HEK293 (cell line): Measurements from ENCODE around the gene MOGAT2.

ENCODE experiments used
- CTCF ChIA-PET: fragments of 350-600 bp; formaldehyde crosslinking; extraction: SDS; loops from one replicate; lab custom pipeline; 2021; ENCODE audit warnings: antibody characterized with exemption; lab: Yijun Ruan, JAX
- POLR2A ChIA-PET: fragments of 300-600 bp; formaldehyde crosslinking; extraction: SDS; loops from one replicate; lab custom pipeline; 2020; ENCODE audit warnings: antibody characterized with exemption, inconsistent platforms; lab: Yijun Ruan, JAX
- H3K27ac ChIP-seq: fragments of 200-500 bp; sonication (Bioruptor generic); 2 replicates; pipeline ENCODE4 v1.5.1; 2014; ENCODE audit warnings: low read depth, low read length, control low read depth, inconsistent platforms; ENCODE audit errors: extremely low read depth
- H3K36me3 ChIP-seq, 2 experiments: fragments of 200-500 bp in 1 of 2; sonication (Bioruptor generic) in 1 of 2; 1 replicate in 1 of 2; 2 replicates in 1 of 2; pipeline ENCODE4 v1.5.1; 2014 to 2017; ENCODE audit warnings: inconsistent platforms in 2 of 2, low read length in 2 of 2; ENCODE audit not compliant: control insufficient read depth in 2 of 2, insufficient read depth in 1 of 2
- H3K4me1 ChIP-seq: fragments of 200-500 bp; sonication (Bioruptor generic); 2 replicates; pipeline ENCODE4 v1.5.1; 2014; ENCODE audit warnings: mild to moderate bottlenecking, low read length, inconsistent platforms; ENCODE audit not compliant: control insufficient read depth, insufficient read depth
- H3K4me3 ChIP-seq: 2 replicates; pipeline ENCODE4 v1.5.1; 2011; ENCODE audit warnings: low read depth, mild to moderate bottlenecking, control low read depth, low read length, moderate library complexity
- H3K9me3 ChIP-seq: fragments of 200-500 bp; sonication (Bioruptor generic); 2 replicates; pipeline ENCODE4 v1.5.1; 2014; ENCODE audit warnings: low read depth, low read length, inconsistent platforms; ENCODE audit not compliant: control insufficient read depth, insufficient read depth
- RBAK ChIP-seq: fragments of 450-650 bp; formaldehyde crosslinking; IDR thresholded peaks from 2 replicates; pipeline ENCODE4 v1.5.1; 2016; ENCODE audit warnings: missing biosample characterization, missing genetic modification characterization
- REPIN1 ChIP-seq: fragments of 450-650 bp; formaldehyde crosslinking; IDR thresholded peaks from 2 replicates; pipeline ENCODE4 v1.5.1; 2017; ENCODE audit warnings: missing biosample characterization, missing genetic modification characterization, low read depth
- SP7 ChIP-seq: fragments of 450-650 bp; formaldehyde crosslinking; IDR thresholded peaks from 2 replicates; pipeline ENCODE4 v1.5.1; 2016; ENCODE audit warnings: missing biosample characterization, missing genetic modification characterization
- TCF7L2 ChIP-seq: IDR thresholded peaks from 2 replicates; pipeline ENCODE4 v1.6.1; 2011; ENCODE audit warnings: low read depth, mild to moderate bottlenecking, inconsistent platforms, low read length, moderate library complexity, borderline replicate concordance
- WT1 ChIP-seq: fragments of 450-650 bp; formaldehyde crosslinking; IDR thresholded peaks from 2 replicates; pipeline ENCODE4 v1.5.1; 2016; ENCODE audit warnings: missing biosample characterization, missing genetic modification characterization
- YY2 ChIP-seq: fragments of 450-650 bp; formaldehyde crosslinking; IDR thresholded peaks from 2 replicates; pipeline ENCODE4 v1.5.1; 2016; ENCODE audit warnings: missing biosample characterization, missing genetic modification characterization
- ZBTB20 ChIP-seq: fragments of 450-650 bp; formaldehyde crosslinking; IDR thresholded peaks from 2 replicates; pipeline ENCODE4 v1.5.1; 2016; ENCODE audit warnings: missing biosample characterization, missing genetic modification characterization
- ZFP3 ChIP-seq: fragments of 450-650 bp; formaldehyde crosslinking; IDR thresholded peaks from 2 replicates; pipeline ENCODE4 v1.5.1; 2016; ENCODE audit warnings: low read depth, missing biosample characterization, missing genetic modification characterization
- ZIC2 ChIP-seq: fragments of 450-650 bp; formaldehyde crosslinking; IDR thresholded peaks from 2 replicates; pipeline ENCODE4 v1.5.1; 2016; ENCODE audit warnings: missing biosample characterization, missing genetic modification characterization
- ZNF16 ChIP-seq: fragments of 450-650 bp; formaldehyde crosslinking; IDR thresholded peaks from 2 replicates; pipeline ENCODE4 v1.5.1; 2016; ENCODE audit warnings: low read depth, missing biosample characterization, missing genetic modification characterization
- ZNF416 ChIP-seq: fragments of 450-650 bp; formaldehyde crosslinking; IDR thresholded peaks from 2 replicates; pipeline ENCODE4 v1.5.1; 2016; ENCODE audit warnings: missing biosample characterization, missing genetic modification characterization
- ZNF529 ChIP-seq: fragments of 450-650 bp; formaldehyde crosslinking; IDR thresholded peaks from 2 replicates; pipeline ENCODE4 v1.5.1; 2017; ENCODE audit warnings: missing genetic modification characterization, missing biosample characterization; ENCODE audit not compliant: insufficient replicate concordance
- ZNF658 ChIP-seq: fragments of 450-650 bp; formaldehyde crosslinking; IDR thresholded peaks from 2 replicates; pipeline ENCODE4; 2016; ENCODE audit warnings: missing biosample characterization, missing genetic modification characterization
- ZNF664 ChIP-seq: fragments of 450-650 bp; formaldehyde crosslinking; IDR thresholded peaks from 2 replicates; pipeline ENCODE4 v1.5.1; 2016; ENCODE audit warnings: missing biosample characterization, missing genetic modification characterization
- ZNF792 ChIP-seq: fragments of 450-650 bp; formaldehyde crosslinking; IDR thresholded peaks from 2 replicates; pipeline ENCODE4 v1.5.1; 2016; ENCODE audit warnings: missing biosample characterization, missing genetic modification characterization
- ZNF837 ChIP-seq: fragments of 450-650 bp; formaldehyde crosslinking; IDR thresholded peaks from 2 replicates; pipeline ENCODE4 v1.5.1; 2016; ENCODE audit warnings: missing biosample characterization, missing genetic modification characterization
- ZSCAN23 ChIP-seq: fragments of 450-650 bp; formaldehyde crosslinking; IDR thresholded peaks from 2 replicates; pipeline ENCODE4 v1.5.1; 2016; ENCODE audit warnings: missing biosample characterization, missing genetic modification characterization
- ZXDB ChIP-seq: fragments of 450-650 bp; formaldehyde crosslinking; IDR thresholded peaks from 2 replicates; pipeline ENCODE4 v1.5.1; 2016; ENCODE audit warnings: missing biosample characterization, missing genetic modification characterization
- TF ChIP-seq, protein P1 (sequence below): fragments of 450-650 bp; formaldehyde crosslinking; conservative IDR thresholded peaks from 2 replicates; pipeline ENCODE4 v1.5.1; 2016; ENCODE audit warnings: low read depth, missing biosample characterization, missing genetic modification characterization
- TF ChIP-seq, protein P2 (sequence below): IDR thresholded peaks from 2 replicates; pipeline ENCODE4 v1.6.1; 2011; ENCODE audit warnings: mild to moderate bottlenecking, low read depth, low read length, borderline replicate concordance
- TF ChIP-seq, protein P3 (sequence below): fragments of 450-650 bp; formaldehyde crosslinking; IDR thresholded peaks from 2 replicates; pipeline ENCODE4 v1.5.1; 2016; ENCODE audit warnings: missing biosample characterization, missing genetic modification characterization

Gene MOGAT2

DNA sequence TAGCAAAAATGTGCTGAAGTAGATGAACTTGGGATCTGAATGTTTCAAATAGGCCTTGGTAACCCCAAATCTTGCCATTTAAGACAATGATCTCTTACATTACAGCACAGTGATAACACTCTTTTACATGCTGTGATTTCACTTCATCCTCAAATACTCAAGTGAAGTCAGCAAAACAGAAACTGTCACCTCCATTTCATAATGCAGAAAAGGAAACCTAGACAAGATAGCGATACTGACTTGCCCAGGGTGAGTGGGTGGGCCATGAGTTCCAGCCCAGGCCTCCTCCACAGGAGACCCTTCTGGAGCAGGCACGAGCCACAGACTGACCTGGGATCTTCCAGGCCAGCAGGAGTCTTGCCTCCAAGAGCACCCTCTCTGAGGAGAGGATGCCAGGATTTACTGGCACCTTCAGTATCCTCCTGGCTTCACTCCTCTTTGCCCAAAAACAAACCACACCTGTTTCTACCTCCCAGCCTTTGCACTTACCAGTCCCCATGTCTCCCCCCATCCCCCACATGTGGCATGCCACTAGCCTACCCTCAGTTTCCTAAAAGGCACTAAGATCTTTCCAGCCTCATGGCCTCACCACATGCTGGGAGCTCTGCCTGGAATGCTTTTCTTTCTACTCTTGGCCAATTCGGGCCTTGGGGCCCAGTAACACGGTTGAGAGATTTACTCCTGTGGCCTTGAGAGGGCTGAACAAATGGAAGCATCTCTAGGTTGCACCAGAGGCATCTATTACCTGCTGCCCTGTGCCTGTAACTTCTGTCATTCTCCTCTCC is 49.0 kb downstream of the MOGAT2 start:
- H3K4me3 ChIP-seq, result no peak overlapping the region
- H3K27ac ChIP-seq, result no peak overlapping the region
- POLR2A ChIA-PET, result no interaction called here
- CTCF ChIA-PET, result interaction anchor here (0.7 kb wide), 1 partner anchor 166 kb away, joined by 3 read pairs; no protein-coding TSS in a partner anchor
- TF ChIP-seq ZIC2 (0 out of 2 replicates have a peak, but pooled peaks have one; percentile 12), ZNF837 (tag by site-specific recombination) (no peak)
- no peaks in the 10 kb centered on the region for H3K9me3 ChIP-seq
- no peaks in the 10 kb centered on the region for H3K4me1 ChIP-seq
- H3K36me3 ChIP-seq, result no peaks in the 10 kb centered on the region

DNA sequence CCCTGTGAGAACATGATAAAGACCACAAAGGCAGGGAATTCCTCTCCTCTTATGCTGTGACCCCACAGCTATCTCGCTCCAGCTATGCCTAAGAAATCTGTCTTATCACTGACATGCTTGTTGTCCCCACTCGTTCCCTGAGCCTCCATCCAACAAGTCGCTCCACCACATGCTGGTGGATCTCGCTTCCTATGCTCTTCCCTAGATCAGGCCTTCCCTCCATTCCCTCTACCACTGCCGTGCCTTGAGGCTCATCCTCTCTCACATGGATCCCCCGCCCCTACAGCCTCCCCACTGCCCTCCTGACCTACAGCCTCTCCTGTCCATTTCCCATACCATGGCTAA is 49.6 kb downstream of the MOGAT2 start:
- TF ChIP-seq ZNF416 (tag by site-specific recombination) (no peak), ZNF664 (tag by site-specific recombination) (no peak), ZNF792 (tag by site-specific recombination) (no peak)
- ChIA-PET CTCF (interaction anchor here (0.7 kb wide), 1 partner anchor 166 kb away, joined by 3 read pairs; no protein-coding TSS in a partner anchor), POLR2A (no interaction called here)

DNA sequence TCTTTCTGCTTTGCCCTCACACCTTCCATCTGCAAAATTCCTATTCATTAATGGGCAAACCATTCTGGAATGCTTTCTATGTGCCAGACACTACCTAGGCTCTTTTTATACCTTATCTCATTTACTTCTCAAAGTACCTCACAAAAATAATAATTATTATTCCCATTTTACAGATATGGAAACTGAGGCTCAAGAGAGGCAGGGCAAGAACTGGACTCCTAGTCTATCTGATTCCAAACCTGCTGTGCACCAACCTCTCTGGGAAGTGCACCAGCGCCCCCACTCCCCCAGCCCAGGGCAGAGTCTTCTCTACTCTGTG is 50.1 kb downstream of the MOGAT2 start:
- ChIA-PET CTCF (no interaction called here), POLR2A (no interaction called here)
- Histone ChIP-seq H3K9me3 (no peaks in the 10 kb centered on the region), H3K4me3 (no peak overlapping the region), H3K27ac (no peak overlapping the region), H3K4me1 (no peaks in the 10 kb centered on the region), H3K36me3 (no peaks in the 10 kb centered on the region)
- no peak for TF ChIP-seq ZSCAN23 (tag by site-specific recombination)
- TF ChIP-seq YY2 (tag by site-specific recombination), result no peak
- TF ChIP-seq, protein P1, sequence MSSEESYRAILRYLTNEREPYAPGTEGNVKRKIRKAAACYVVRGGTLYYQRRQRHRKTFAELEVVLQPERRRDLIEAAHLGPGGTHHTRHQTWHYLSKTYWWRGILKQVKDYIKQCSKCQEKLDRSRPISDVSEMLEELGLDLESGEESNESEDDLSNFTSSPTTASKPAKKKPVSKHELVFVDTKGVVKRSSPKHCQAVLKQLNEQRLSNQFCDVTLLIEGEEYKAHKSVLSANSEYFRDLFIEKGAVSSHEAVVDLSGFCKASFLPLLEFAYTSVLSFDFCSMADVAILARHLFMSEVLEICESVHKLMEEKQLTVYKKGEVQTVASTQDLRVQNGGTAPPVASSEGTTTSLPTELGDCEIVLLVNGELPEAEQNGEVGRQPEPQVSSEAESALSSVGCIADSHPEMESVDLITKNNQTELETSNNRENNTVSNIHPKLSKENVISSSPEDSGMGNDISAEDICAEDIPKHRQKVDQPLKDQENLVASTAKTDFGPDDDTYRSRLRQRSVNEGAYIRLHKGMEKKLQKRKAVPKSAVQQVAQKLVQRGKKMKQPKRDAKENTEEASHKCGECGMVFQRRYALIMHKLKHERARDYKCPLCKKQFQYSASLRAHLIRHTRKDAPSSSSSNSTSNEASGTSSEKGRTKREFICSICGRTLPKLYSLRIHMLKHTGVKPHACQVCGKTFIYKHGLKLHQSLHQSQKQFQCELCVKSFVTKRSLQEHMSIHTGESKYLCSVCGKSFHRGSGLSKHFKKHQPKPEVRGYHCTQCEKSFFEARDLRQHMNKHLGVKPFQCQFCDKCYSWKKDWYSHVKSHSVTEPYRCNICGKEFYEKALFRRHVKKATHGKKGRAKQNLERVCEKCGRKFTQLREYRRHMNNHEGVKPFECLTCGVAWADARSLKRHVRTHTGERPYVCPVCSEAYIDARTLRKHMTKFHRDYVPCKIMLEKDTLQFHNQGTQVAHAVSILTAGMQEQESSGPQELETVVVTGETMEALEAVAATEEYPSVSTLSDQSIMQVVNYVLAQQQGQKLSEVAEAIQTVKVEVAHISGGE (tag by site-specific recombination), result no peak
- TF ChIP-seq, protein P2, sequence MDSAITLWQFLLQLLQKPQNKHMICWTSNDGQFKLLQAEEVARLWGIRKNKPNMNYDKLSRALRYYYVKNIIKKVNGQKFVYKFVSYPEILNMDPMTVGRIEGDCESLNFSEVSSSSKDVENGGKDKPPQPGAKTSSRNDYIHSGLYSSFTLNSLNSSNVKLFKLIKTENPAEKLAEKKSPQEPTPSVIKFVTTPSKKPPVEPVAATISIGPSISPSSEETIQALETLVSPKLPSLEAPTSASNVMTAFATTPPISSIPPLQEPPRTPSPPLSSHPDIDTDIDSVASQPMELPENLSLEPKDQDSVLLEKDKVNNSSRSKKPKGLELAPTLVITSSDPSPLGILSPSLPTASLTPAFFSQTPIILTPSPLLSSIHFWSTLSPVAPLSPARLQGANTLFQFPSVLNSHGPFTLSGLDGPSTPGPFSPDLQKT, result no peak
- no peak for TF ChIP-seq ZNF529
- no peak for TF ChIP-seq REPIN1 (tag by site-specific recombination)
- TF ChIP-seq, protein P3, sequence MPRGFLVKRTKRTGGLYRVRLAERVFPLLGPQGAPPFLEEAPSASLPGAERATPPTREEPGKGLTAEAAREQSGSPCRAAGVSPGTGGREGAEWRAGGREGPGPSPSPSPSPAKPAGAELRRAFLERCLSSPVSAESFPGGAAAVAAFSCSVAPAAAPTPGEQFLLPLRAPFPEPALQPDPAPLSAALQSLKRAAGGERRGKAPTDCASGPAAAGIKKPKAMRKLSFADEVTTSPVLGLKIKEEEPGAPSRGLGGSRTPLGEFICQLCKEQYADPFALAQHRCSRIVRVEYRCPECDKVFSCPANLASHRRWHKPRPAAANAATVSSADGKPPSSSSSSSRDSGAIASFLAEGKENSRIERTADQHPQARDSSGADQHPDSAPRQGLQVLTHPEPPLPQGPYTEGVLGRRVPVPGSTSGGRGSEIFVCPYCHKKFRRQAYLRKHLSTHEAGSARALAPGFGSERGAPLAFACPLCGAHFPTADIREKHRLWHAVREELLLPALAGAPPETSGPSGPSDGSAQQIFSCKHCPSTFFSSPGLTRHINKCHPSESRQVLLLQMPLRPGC (tag by site-specific recombination), result no peak
- TF ChIP-seq RBAK (tag by site-specific recombination), result no peak
- no peak for TF ChIP-seq ZBTB20 (tag by site-specific recombination)
- no peak for TF ChIP-seq ZNF658 (tag by site-specific recombination)
- TF ChIP-seq ZNF16 (tag by site-specific recombination), result no peak
- no peak for TF ChIP-seq WT1 (tag by site-specific recombination)
- no peak for TF ChIP-seq TCF7L2
- no peak for TF ChIP-seq ZFP3
- no peak for TF ChIP-seq ZXDB (tag by site-specific recombination)
- TF ChIP-seq SP7 (tag by site-specific recombination), result no peak

More for the DNA sequence above, 49.6 kb downstream of the MOGAT2 start:
- Histone ChIP-seq H3K27ac (no peak overlapping the region), H3K9me3 (no peaks in the 10 kb centered on the region), H3K4me1 (no peaks in the 10 kb centered on the region), H3K4me3 (no peak overlapping the region), H3K36me3 (no peaks in the 10 kb centered on the region)
